ENCODE data around the gene ADARB1.

ADARB1 gene

DNA sequence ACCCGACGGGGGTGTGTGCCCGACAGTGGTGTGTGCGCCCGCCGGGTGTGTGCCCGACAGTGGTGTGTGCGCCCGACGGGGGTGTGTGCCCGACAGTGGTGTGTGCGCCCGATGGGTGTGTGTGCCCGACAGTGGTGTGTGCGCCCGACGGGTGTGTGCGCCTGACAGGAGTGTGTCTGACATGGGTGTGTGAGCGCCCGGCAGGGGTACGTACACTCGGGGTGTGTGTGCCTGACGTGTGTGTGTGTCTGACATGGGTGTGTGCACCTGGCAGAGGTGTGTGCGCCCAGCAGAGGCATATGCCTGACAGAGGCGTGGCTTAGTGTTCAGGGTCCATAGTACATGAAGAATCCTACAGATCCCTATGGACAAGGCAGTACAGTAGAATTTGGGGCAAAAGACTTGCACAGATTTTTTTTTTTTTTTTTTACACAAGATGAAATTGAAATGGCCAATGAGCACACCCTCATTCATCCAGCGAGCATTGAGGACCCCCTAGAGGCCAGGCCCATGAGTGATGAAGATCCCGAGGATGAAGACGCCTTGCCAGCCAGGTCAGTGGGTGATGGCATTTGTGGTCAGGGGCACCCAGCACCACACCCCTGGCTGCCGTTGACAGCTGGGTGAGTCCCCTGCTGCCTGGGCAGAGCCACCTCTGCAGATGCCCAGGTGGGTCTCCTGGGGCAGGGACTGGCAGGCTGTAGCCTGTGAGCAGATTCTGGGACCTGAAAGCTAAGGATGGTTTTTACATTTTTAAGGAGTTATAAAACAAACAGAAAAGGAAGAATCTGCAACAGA, 60.1 kb downstream of the ADARB1 start:
- Histone ChIP-seq H3K4me1 (ENCODE audit: insufficient read depth, low read length) (no peaks in the 10 kb centered on the region), H3K4me2 (ENCODE audit: insufficient read depth, low read length) (no peak overlapping the region), H3K27ac (ENCODE audit: low read length) (no peak overlapping the region), H3K79me2 (ENCODE audit: insufficient read depth, low read length) (no peaks in the 10 kb centered on the region; the same call in 1 of the 2 replicates), H3K4me3 (ENCODE audit: low read depth in 1 of 2, low read length in 2 of 2) (no peak overlapping the region), H4K20me1 (ENCODE audit: insufficient read depth, low read length) (peaks cover 25% of the 10 kb centered on the region), H3K27me3 (ENCODE audit: insufficient read depth, low read length, poor library complexity) (no peaks in the 10 kb centered on the region), H3K9ac (ENCODE audit: low read depth, low read length) (no peak overlapping the region), H2AFZ (ENCODE audit: low read depth, low read length) (no peak overlapping the region), H3K9me3 (ENCODE audit: insufficient read depth, low read length, severe bottlenecking) (no peaks in the 10 kb centered on the region), H3K36me3 (ENCODE audit: insufficient read depth, low read length) (no peaks in the 10 kb centered on the region; the same call in 1 of the 2 replicates)
- DNase-seq (no peak), ATAC-seq (ENCODE audit: insufficient read depth, low read depth) (no peak)
- TF ChIP-seq EZH2 (IDR thresholded peaks at IDR 0.05; ENCODE audit: borderline replicate concordance, low read depth, low read length, severe bottlenecking) = no peak
- TF ChIP-seq, protein P1, sequence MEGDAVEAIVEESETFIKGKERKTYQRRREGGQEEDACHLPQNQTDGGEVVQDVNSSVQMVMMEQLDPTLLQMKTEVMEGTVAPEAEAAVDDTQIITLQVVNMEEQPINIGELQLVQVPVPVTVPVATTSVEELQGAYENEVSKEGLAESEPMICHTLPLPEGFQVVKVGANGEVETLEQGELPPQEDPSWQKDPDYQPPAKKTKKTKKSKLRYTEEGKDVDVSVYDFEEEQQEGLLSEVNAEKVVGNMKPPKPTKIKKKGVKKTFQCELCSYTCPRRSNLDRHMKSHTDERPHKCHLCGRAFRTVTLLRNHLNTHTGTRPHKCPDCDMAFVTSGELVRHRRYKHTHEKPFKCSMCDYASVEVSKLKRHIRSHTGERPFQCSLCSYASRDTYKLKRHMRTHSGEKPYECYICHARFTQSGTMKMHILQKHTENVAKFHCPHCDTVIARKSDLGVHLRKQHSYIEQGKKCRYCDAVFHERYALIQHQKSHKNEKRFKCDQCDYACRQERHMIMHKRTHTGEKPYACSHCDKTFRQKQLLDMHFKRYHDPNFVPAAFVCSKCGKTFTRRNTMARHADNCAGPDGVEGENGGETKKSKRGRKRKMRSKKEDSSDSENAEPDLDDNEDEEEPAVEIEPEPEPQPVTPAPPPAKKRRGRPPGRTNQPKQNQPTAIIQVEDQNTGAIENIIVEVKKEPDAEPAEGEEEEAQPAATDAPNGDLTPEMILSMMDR (IDR thresholded peaks at IDR 0.05; ENCODE audit: borderline replicate concordance, extremely low read depth, low read length, poor library complexity, severe bottlenecking) = no peak

DNA sequence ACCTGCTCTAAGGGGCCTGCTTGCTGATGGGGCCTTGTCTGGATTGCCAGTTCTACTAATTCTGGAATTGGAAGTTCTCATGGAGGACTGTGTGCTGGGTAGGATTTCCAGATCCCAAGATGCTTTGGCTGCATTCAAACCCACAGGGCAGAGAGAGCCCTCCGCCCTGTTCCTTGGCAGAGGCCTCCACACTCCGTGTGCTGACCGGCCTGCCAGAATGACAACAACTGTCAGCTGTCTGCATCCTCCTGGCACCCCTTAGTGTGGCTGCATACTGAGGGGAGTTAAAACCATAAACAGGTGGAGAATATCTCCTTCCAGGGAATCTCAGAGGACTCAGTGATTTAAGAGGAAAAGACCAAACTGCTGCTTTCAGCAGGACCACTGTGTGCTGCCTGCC, 60.7 kb downstream of the ADARB1 start:
- TF ChIP-seq, protein P1 (IDR thresholded peaks at IDR 0.05; ENCODE audit: borderline replicate concordance, extremely low read depth, low read length, poor library complexity, severe bottlenecking) = no peak
- no peak for TF ChIP-seq EZH2 (IDR thresholded peaks at IDR 0.05; ENCODE audit: borderline replicate concordance, low read depth, low read length, severe bottlenecking)
- Histone ChIP-seq H2AFZ (ENCODE audit: low read depth, low read length) (no peak overlapping the region), H3K4me1 (ENCODE audit: insufficient read depth, low read length) (no peaks in the 10 kb centered on the region), H3K36me3 (ENCODE audit: insufficient read depth, low read length) (no peaks in the 10 kb centered on the region; the same call in 1 of the 2 replicates), H3K79me2 (ENCODE audit: insufficient read depth, low read length) (no peaks in the 10 kb centered on the region), H3K4me2 (ENCODE audit: insufficient read depth, low read length) (no peak overlapping the region), H3K27me3 (ENCODE audit: insufficient read depth, low read length, poor library complexity) (no peaks in the 10 kb centered on the region), H3K9me3 (ENCODE audit: insufficient read depth, low read length, severe bottlenecking) (no peaks in the 10 kb centered on the region), H3K27ac (ENCODE audit: low read length) (no peak overlapping the region), H3K4me3 (ENCODE audit: low read depth in 1 of 2, low read length in 2 of 2) (no peak overlapping the region), H3K9ac (ENCODE audit: low read depth, low read length) (no peak overlapping the region), H4K20me1 (ENCODE audit: insufficient read depth, low read length) (peaks cover 25% of the 10 kb centered on the region)
- DNase-seq = no peak
- ATAC-seq (ENCODE audit: insufficient read depth, low read depth) = no peak

DNA sequence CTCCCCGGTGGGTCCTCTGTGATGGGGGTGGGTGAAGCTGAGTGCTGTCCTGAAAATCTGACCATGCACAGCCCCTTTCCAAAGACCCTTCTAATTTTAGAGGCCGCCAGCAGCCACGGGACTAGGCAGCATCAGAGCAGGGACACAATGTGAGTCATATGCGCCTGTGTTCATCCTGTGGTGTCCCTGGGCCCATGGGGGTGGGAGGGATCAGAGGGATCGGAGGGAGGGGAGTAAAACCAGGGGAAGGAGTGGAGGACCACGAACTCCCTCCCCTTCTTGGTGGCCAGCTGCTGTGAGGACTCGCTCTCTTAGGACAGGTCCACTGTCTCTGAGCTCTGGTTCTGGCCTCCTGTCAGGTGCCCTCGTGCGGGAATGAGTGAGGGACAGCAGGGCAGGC, 61.5 kb downstream of the ADARB1 start:
- Histone ChIP-seq H3K27ac (ENCODE audit: low read length) (no peak overlapping the region), H3K4me1 (ENCODE audit: insufficient read depth, low read length) (no peaks in the 10 kb centered on the region), H4K20me1 (ENCODE audit: insufficient read depth, low read length) (peaks cover 29% of the 10 kb centered on the region), H2AFZ (ENCODE audit: low read depth, low read length) (no peak overlapping the region), H3K36me3 (ENCODE audit: insufficient read depth, low read length) (no peaks in the 10 kb centered on the region; the same call in 1 of the 2 replicates), H3K9ac (ENCODE audit: low read depth, low read length) (no peak overlapping the region), H3K9me3 (ENCODE audit: insufficient read depth, low read length, severe bottlenecking) (no peaks in the 10 kb centered on the region), H3K27me3 (ENCODE audit: insufficient read depth, low read length, poor library complexity) (no peaks in the 10 kb centered on the region), H3K4me2 (ENCODE audit: insufficient read depth, low read length) (no peak overlapping the region), H3K79me2 (ENCODE audit: insufficient read depth, low read length) (no peaks in the 10 kb centered on the region), H3K4me3 (ENCODE audit: low read depth in 1 of 2, low read length in 2 of 2) (no peak overlapping the region)
- no peak for ATAC-seq (ENCODE audit: insufficient read depth, low read depth)
- DNase-seq = no peak
- no peak for TF ChIP-seq EZH2 (IDR thresholded peaks at IDR 0.05; ENCODE audit: borderline replicate concordance, low read depth, low read length, severe bottlenecking)
- TF ChIP-seq, protein P1 (IDR thresholded peaks at IDR 0.05; ENCODE audit: borderline replicate concordance, extremely low read depth, low read length, poor library complexity, severe bottlenecking) = no peak
